ENCODE measurements around the gene PPP2R1B. TPM values are rescaled to one million over a fixed set of nuclear protein-coding genes. Genes with fewer than 3 reads are reported as not detected.

The PPP2R1B gene
- total RNA-seq, 1 experiment from 2014 or later, result 72.2 TPM

GRCh38 chr11:111734954-111735261 is 31.3 kb downstream of the PPP2R1B start:
- Histone ChIP-seq H3K36me3 (ENCODE audit: insufficient read depth, low read length, poor library complexity, severe bottlenecking) (peaks cover 8% of the 10 kb centered on the region), H3K27ac (ENCODE audit: low read depth, low read length, poor library complexity, severe bottlenecking) (peak overlapping the region; percentile 64)

GRCh38 chr11:111734101-111734953 is 31.9 kb downstream of the PPP2R1B start:
- Histone ChIP-seq H3K4me3 (ENCODE audit: low read depth, low read length, poor library complexity, severe bottlenecking) (no peak overlapping the region), H3K27ac (ENCODE audit: low read depth, low read length, poor library complexity, severe bottlenecking) (peak overlapping the region; percentile 64), H3K27me3 (replicated peaks; ENCODE audit: insufficient read depth, low read depth, low read length, poor library complexity) (no peaks in the 10 kb centered on the region), H3K4me1 (ENCODE audit: insufficient read depth, low read length, poor library complexity, severe bottlenecking) (peaks cover 14% of the 10 kb centered on the region), H3K36me3 (ENCODE audit: insufficient read depth, low read length, poor library complexity, severe bottlenecking) (peaks cover 8% of the 10 kb centered on the region), H3K9me3 (ENCODE audit: low read depth, low read length, poor library complexity, severe bottlenecking) (no peaks in the 10 kb centered on the region)
- ChIA-PET CTCF (no interaction called here), POLR2A (ENCODE audit: low non-redundant PET) (no interaction called here)
- TF ChIP-seq EZH2 (IDR thresholded peaks at IDR 0.05; ENCODE audit: borderline replicate concordance, low read depth, low read length, poor library complexity, severe bottlenecking) (no peak), CTCF (conservative IDR thresholded peaks at IDR 0.05; ENCODE audit: low read depth, low read length) (no peak)
- no peak for DNase-seq (ENCODE audit: low spot score)
- no TSS peak for BruUV-seq (replicated peaks)
- intact Hi-C loops (cut with micrococcal nuclease; ENCODE audit: unreplicated experiment), result no loop called here

More at GRCh38 chr11:111734954-111735261, 31.3 kb downstream of the PPP2R1B start:
- intact Hi-C loops (cut with micrococcal nuclease; ENCODE audit: unreplicated experiment), result no loop called here
- ChIA-PET CTCF (no interaction called here), POLR2A (ENCODE audit: low non-redundant PET) (no interaction called here)
- no peak for DNase-seq (ENCODE audit: low spot score)
- no peak overlapping the region for H3K4me3 ChIP-seq (ENCODE audit: low read depth, low read length, poor library complexity, severe bottlenecking)
- no peak for TF ChIP-seq EZH2 (IDR thresholded peaks at IDR 0.05; ENCODE audit: borderline replicate concordance, low read depth, low read length, poor library complexity, severe bottlenecking)
- TF ChIP-seq CTCF (conservative IDR thresholded peaks at IDR 0.05; ENCODE audit: low read depth, low read length), result no peak
- no TSS peak for BruUV-seq (replicated peaks)
- no peaks in the 10 kb centered on the region for H3K27me3 ChIP-seq (replicated peaks; ENCODE audit: insufficient read depth, low read depth, low read length, poor library complexity)
- no peaks in the 10 kb centered on the region for H3K9me3 ChIP-seq (ENCODE audit: low read depth, low read length, poor library complexity, severe bottlenecking)
- peaks cover 14% of the 10 kb centered on the region for H3K4me1 ChIP-seq (ENCODE audit: insufficient read depth, low read length, poor library complexity, severe bottlenecking)

- intact Hi-C loops (cut with micrococcal nuclease; ENCODE audit: unreplicated experiment), result no loop called here
- no peaks in the 10 kb centered on the region for H3K9me3 ChIP-seq (ENCODE audit: low read depth, low read length, poor library complexity, severe bottlenecking)
- POLR2A ChIA-PET (ENCODE audit: low non-redundant PET), result interaction anchor here (0.7 kb wide), 1 partner anchor 35 kb away, joined by 3 read pairs; no protein-coding TSS in a partner anchor
- H3K27me3 ChIP-seq (replicated peaks; ENCODE audit: insufficient read depth, low read depth, low read length, poor library complexity), result no peaks in the 10 kb centered on the region
- no peak overlapping the region for H3K4me3 ChIP-seq (ENCODE audit: low read depth, low read length, poor library complexity, severe bottlenecking)
- no peak overlapping the region for H3K27ac ChIP-seq (ENCODE audit: low read depth, low read length, poor library complexity, severe bottlenecking)
- TF ChIP-seq CTCF (conservative IDR thresholded peaks at IDR 0.05; ENCODE audit: low read depth, low read length), result no peak
- no peak for TF ChIP-seq EZH2 (IDR thresholded peaks at IDR 0.05; ENCODE audit: borderline replicate concordance, low read depth, low read length, poor library complexity, severe bottlenecking)
- peaks cover 14% of the 10 kb centered on the region for H3K4me1 ChIP-seq (ENCODE audit: insufficient read depth, low read length, poor library complexity, severe bottlenecking)
- CTCF ChIA-PET, result no interaction called here
- BruUV-seq (replicated peaks), result no TSS peak
- peaks cover 4% of the 10 kb centered on the region for H3K36me3 ChIP-seq (ENCODE audit: insufficient read depth, low read length, poor library complexity, severe bottlenecking)
- no peak for DNase-seq (ENCODE audit: low spot score)
These were observed 32.5 kb downstream of the PPP2R1B start for GRCh38 chr11:111733611-111734088.

All from A673 (cell line).